Hepatocyte (in vitro differentiated cells): Measurements from ENCODE around the gene VSIR.

Experiments
- CTCF ChIP-seq: fragments of 200-600 bp; sonication (generic); IDR thresholded peaks from 2 replicates; pipeline ENCODE4 v1.5.1; 2016; ENCODE audit warnings: antibody characterized with exemption, mild to moderate bottlenecking; ENCODE audit not compliant: poor library complexity
- EZH2phosphoT487 ChIP-seq: fragments of 200-600 bp; sonication (generic); IDR thresholded peaks from one replicate; pipeline ENCODE4 v1.6.1; 2018; ENCODE audit warnings: antibody characterized with exemption, mild to moderate bottlenecking, low read depth, moderate library complexity; ENCODE audit not compliant: unreplicated experiment, severe bottlenecking

GRCh38 chr10:71807557-71808510, 34.5 kb upstream of the VSIR start:
- TF ChIP-seq CTCF (no peak), EZH2phosphoT487 (no peak)
